GM12878 (cell line): ENCODE data around the gene AHNAK2. TPM values are rescaled to one million over a fixed set of nuclear protein-coding genes. Genes with fewer than 3 reads are reported as not detected.

Source experiments
- ATAC-seq: fragments of 200-7000 bp; cut with Tn5 transposase; 3 replicates; pipeline ENCODE4 v1.9.1; 2020; ENCODE audit warnings: mild to moderate bottlenecking, moderate library complexity
- BruUV-seq: library from RNA; stranded (reverse); fragments of 400-500 nt; replicated peaks from 2 replicates; lab custom pipeline; 2021; lab: Mats Ljungman, UMichigan
- CTCF ChIA-PET: fragments of 300-600 bp; sonication (Branson Sonifier 250); formaldehyde crosslinking; extraction: SDS; loops from one replicate; lab custom pipeline; 2021; ENCODE audit warnings: inconsistent platforms; lab: Yijun Ruan, JAX
- POLR2A ChIA-PET: fragments of 350-600 bp; formaldehyde crosslinking; extraction: SDS; loops from one replicate; lab custom pipeline; 2021; ENCODE audit warnings: inconsistent platforms; lab: Charles Lee
- RAD21 ChIA-PET: fragments of 300-600 bp; sonication (Branson Sonifier 250); formaldehyde crosslinking; loops from one replicate; lab custom pipeline; 2023; ENCODE audit warnings: antibody characterized with exemption; ENCODE audit not compliant: unreplicated experiment; lab: Charles Lee
- SMC1A ChIA-PET: fragments of 300-600 bp; sonication (Branson Sonifier 250); formaldehyde crosslinking; loops from one replicate; lab custom pipeline; 2023; ENCODE audit not compliant: unreplicated experiment, uncharacterized antibody; lab: Charles Lee
- DNase-seq: peaks from one replicate; pipeline ENCODE4 v3.0.0-alpha.2; 2011; ENCODE audit warnings: low read depth, low spot score
- FAIRE-seq: peaks from 3 replicates; lab custom pipeline; 2011; peaks lifted over from hg19 to GRCh38; lab: Jason Lieb, UNC
- H2AFZ ChIP-seq: 2 replicates; pipeline ENCODE4 v1.6.0; 2011; ENCODE audit warnings: low read depth, low read length, control low read depth; ENCODE audit not compliant: control insufficient read depth
- H3K27ac ChIP-seq: 2 replicates; pipeline ENCODE4 v1.5.1; 2011; ENCODE audit warnings: control low read depth; ENCODE audit not compliant: control insufficient read depth, insufficient read depth
- H3K27me3 ChIP-seq, 2 experiments: replicated peaks in 1 of 2; 2 replicates each; pipeline versions ENCODE4 v1.6.0 to v1.6.1; 2011; ENCODE audit warnings: low read length in 1 of 2; ENCODE audit not compliant: control insufficient read depth in 2 of 2, insufficient read depth in 2 of 2
- H3K36me3 ChIP-seq, 2 experiments: 2 replicates each; pipeline ENCODE4 v1.5.1; 2011; ENCODE audit warnings: low read length in 1 of 2; ENCODE audit not compliant: control insufficient read depth in 2 of 2, insufficient read depth in 2 of 2
- H3K4me1 ChIP-seq: 2 replicates; pipeline ENCODE4 v1.6.1; 2011; ENCODE audit warnings: mild to moderate bottlenecking, low read length, moderate library complexity, mixed read lengths; ENCODE audit not compliant: control insufficient read depth, insufficient read depth
- H3K4me2 ChIP-seq: 2 replicates; pipeline ENCODE4 v1.6.0; 2011; ENCODE audit warnings: control low read depth; ENCODE audit not compliant: control insufficient read depth, insufficient read depth
- H3K4me3 ChIP-seq: fragments of 200-600 bp; sonication (generic); 2 replicates; pipeline ENCODE4 v1.5.1; 2016
- H3K79me2 ChIP-seq: 2 replicates; pipeline ENCODE4 v1.6.0; 2011; ENCODE audit warnings: low read length; ENCODE audit not compliant: control insufficient read depth, insufficient read depth
- H3K9ac ChIP-seq: 2 replicates; pipeline ENCODE4 v1.8.0; 2011; ENCODE audit warnings: low read length, control low read depth, mixed read lengths; ENCODE audit not compliant: control insufficient read depth, insufficient read depth
- H3K9me3 ChIP-seq: replicated peaks from 3 replicates; pipeline ENCODE4 v1.5.1; 2011; ENCODE audit warnings: mild to moderate bottlenecking, low read length; ENCODE audit not compliant: control insufficient read depth, insufficient read depth
- H4K20me1 ChIP-seq: 2 replicates; pipeline ENCODE4 v1.6.0; 2011; ENCODE audit not compliant: control insufficient read depth, insufficient read depth
- ASH2L ChIP-seq: fragments of 300-600, 200-600 bp; sonication (generic); IDR thresholded peaks from 2 replicates; pipeline ENCODE4 v1.6.1; 2017; ENCODE audit warnings: low read depth, mild to moderate bottlenecking, borderline replicate concordance
- CBFB ChIP-seq: IDR thresholded peaks from 2 replicates; pipeline ENCODE4 v1.6.1; 2016; ENCODE audit warnings: antibody characterized with exemption, low read depth
- CEBPZ ChIP-seq: fragments of 150-350 bp; IDR thresholded peaks from 2 replicates; pipeline ENCODE4 v1.6.1; 2016; ENCODE audit warnings: low read depth, low read length
- E2F4 ChIP-seq: IDR thresholded peaks from 2 replicates; pipeline ENCODE4 v1.6.1; 2012; ENCODE audit warnings: low read depth, low read length, improper control_type of control experiment
- HDAC2 ChIP-seq: fragments of 200-600 bp; sonication (generic); IDR thresholded peaks from 2 replicates; pipeline ENCODE4 v1.6.1; 2017
- KLF5 ChIP-seq: fragments of 450-650 bp; IDR thresholded peaks from 2 replicates; pipeline ENCODE4 v1.6.1; 2014; ENCODE audit warnings: mild to moderate bottlenecking; ENCODE audit not compliant: partially characterized antibody
- MEF2A ChIP-seq: IDR thresholded peaks from 2 replicates; pipeline ENCODE4 v1.6.1; 2011; ENCODE audit warnings: low read depth, mild to moderate bottlenecking, low read length, moderate library complexity; ENCODE audit not compliant: insufficient read depth
- MYC ChIP-seq: IDR thresholded peaks from 2 replicates; pipeline ENCODE4 v1.6.1; 2011; ENCODE audit warnings: mild to moderate bottlenecking, low read length, moderate library complexity, inconsistent platforms; ENCODE audit not compliant: insufficient read depth, insufficient replicate concordance, insufficient read length, severe bottlenecking
- POLR2A ChIP-seq: IDR thresholded peaks from 2 replicates; pipeline ENCODE4 v1.6.1; 2011; ENCODE audit warnings: low read depth, mild to moderate bottlenecking, low read length
- RUNX3 ChIP-seq: IDR thresholded peaks from 2 replicates; pipeline ENCODE4 v1.6.1; 2012; ENCODE audit warnings: low read length, inconsistent platforms
- SP1 ChIP-seq: IDR thresholded peaks from one replicate; pipeline ENCODE4 v1.6.1; 2011; ENCODE audit warnings: low read depth, low read length
- STAT1 ChIP-seq: fragments of 450-650 bp; conservative IDR thresholded peaks from 2 replicates; pipeline ENCODE4 v1.6.1; 2014; ENCODE audit warnings: antibody characterized with exemption, mild to moderate bottlenecking
- TAF1 ChIP-seq: IDR thresholded peaks from 2 replicates; pipeline ENCODE4 v1.6.1; 2011; ENCODE audit warnings: mild to moderate bottlenecking, low read depth, low read length, borderline replicate concordance
- ZBED1 ChIP-seq: IDR thresholded peaks from 2 replicates; pipeline ENCODE4 v1.6.1; 2016; ENCODE audit warnings: borderline replicate concordance
- ZNF622 ChIP-seq: fragments of 450-650 bp; IDR thresholded peaks from 2 replicates; pipeline ENCODE4 v1.6.1; 2017; ENCODE audit warnings: mild to moderate bottlenecking, inconsistent platforms
- WGBS: methylation state at CpG from one replicate; pipeline ENCODE4 v1.1.6; 2016; ENCODE audit warnings: low lambda C conversion rate; ENCODE audit not compliant: insufficient replicate concordance, insufficient coverage; ENCODE audit errors: missing lambda C conversion rate; 5-methylcytosine and 5-hydroxymethylcytosine counted together
- in situ Hi-C: fragments of 300-500 bp; cut with MboI; formaldehyde crosslinking; loops from 9 replicates; pipeline ENCODE4 v1.14.3; 2018; ENCODE audit warnings: mixed read lengths
- intact Hi-C: fragments of 100-400 bp; cut with micrococcal nuclease; formaldehyde crosslinking; loops from one replicate; pipeline ENCODE4 v1.14.2; 2022; ENCODE audit not compliant: unreplicated experiment
- polyA plus RNA-seq, 11 experiments: library from polyadenylated mRNA; depleted of rRNA in 4 of 11; unstranded in 6 of 11; stranded (reverse) in 5 of 11; fragments of >200 nt; fragmentation: Nextera tagmentation in 4 of 11; fragmentation: Illumina TruSeq in 1 of 11; extraction: Ambion mirVana in 4 of 11; extraction: Trizol in 1 of 11; gene quantifications; 1 replicate in 1 of 11; 2 replicates in 10 of 11; pipeline versions ENCODE4 v1.2.1 to v1.2.3, GENCODE V29; 2011 to 2016; ENCODE audit warnings: inconsistent platforms in 2 of 11, missing spikeins in 2 of 11, low read depth in 1 of 11
- total RNA-seq, 4 experiments: library from RNA; depleted of rRNA in 3 of 4; stranded (reverse); fragments of >200 nt in 3 of 4; fragmentation: Illumina TruSeq in 1 of 4; extraction: Trizol in 1 of 4; gene quantifications; 2 replicates each; pipeline versions ENCODE4 v1.2.1 to v1.2.3, GENCODE V29; 2013 to 2021

The AHNAK2 gene
- total and polyA plus RNA-seq, 10 of the 15 experiments (the other 5 are each of a cell fraction or from before 2014, with no cell fraction given) = 0.03 to 0.10 TPM; not detected in 8

GRCh38 chr14:105005329-105005928 lies 27.3 kb upstream of the AHNAK2 start:
- no peaks in the 10 kb centered on the region for H3K9me3 ChIP-seq
- in situ Hi-C loops (no loop called here), intact Hi-C loops (no loop called here)
- H3K4me1 ChIP-seq = no peaks in the 10 kb centered on the region
- no peak for FAIRE-seq
- POLR2A ChIA-PET = no interaction called here
- H4K20me1 ChIP-seq = no peaks in the 10 kb centered on the region; the same call in 1 of the 2 replicates
- H3K4me2 ChIP-seq = no peak overlapping the region
- TF ChIP-seq STAT1 (no peak), CBFB (no peak), ASH2L (no peak), KLF5 (no peak), TAF1 (no peak), HDAC2 (no peak), MEF2A (no peak)
- DNase-seq = no peak
- RAD21 ChIA-PET = no interaction called here
- peaks cover 23 to 32% of the 10 kb centered on the region in 2 experiments for H3K36me3 ChIP-seq
- ATAC-seq = peak; percentile 9
- H2AFZ ChIP-seq = no peak overlapping the region
- H3K27me3 ChIP-seq = no peaks in the 10 kb centered on the region
- CTCF ChIA-PET = interaction anchor here (1.0 to 1.5 kb wide), 2 partner anchors 13 to 16 kb away, joined by 3 to 5 read pairs; no protein-coding TSS in a partner anchor
- no peak overlapping the region for H3K9ac ChIP-seq
- peaks cover 12% of the 10 kb centered on the region for H3K79me2 ChIP-seq
- no peak overlapping the region for H3K27ac ChIP-seq
- no TSS peak for BruUV-seq
- no peak overlapping the region for H3K4me3 ChIP-seq
- SMC1A ChIA-PET = no interaction called here
- WGBS = 90% methylated on average over 19 of the region's 20 CpGs

DNA sequence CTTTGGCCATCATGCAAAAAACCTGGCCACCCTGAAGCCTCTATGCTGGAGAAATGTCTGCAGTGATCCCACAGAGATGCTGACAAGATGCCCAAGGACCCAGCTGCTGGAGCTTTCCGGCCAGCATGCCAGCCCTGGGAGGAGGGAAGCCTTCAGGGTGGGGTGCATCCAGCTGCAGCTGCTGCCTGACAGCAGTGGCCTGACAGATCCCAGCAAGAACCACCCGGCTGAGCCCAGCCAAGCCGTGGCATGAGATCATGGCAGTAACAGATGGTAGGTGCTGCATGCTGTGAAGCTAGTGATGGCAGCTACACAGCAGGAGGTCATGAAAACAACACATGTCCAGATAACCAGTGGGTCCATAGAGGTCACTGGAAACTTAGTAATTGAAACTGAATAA lies 21.2 kb upstream of the AHNAK2 start:
- H4K20me1 ChIP-seq = no peaks in the 10 kb centered on the region
- ChIA-PET RAD21 (no interaction called here), POLR2A (interaction anchor here (0.6 kb wide), 1 partner anchor 234 kb away, joined by 3 read pairs; no protein-coding TSS in a partner anchor), CTCF (interaction anchor here (0.6 to 1.2 kb wide), 2 partner anchors 39 to 82 kb away, joined by 3 to 4 read pairs; no protein-coding TSS in a partner anchor), SMC1A (no interaction called here)
- no peaks in the 10 kb centered on the region for H3K79me2 ChIP-seq
- no peaks in the 10 kb centered on the region for H3K9me3 ChIP-seq
- H3K27me3 ChIP-seq = no peaks in the 10 kb centered on the region
- no peak overlapping the region for H3K4me3 ChIP-seq
- no peaks in the 10 kb centered on the region for H3K4me1 ChIP-seq
- H3K27ac ChIP-seq = no peak overlapping the region
- intact Hi-C loops (no loop called here), in situ Hi-C loops (no loop called here)
- DNase-seq (no peak), FAIRE-seq (no peak), ATAC-seq (no peak)
- no peak overlapping the region for H3K9ac ChIP-seq
- H3K4me2 ChIP-seq = no peak overlapping the region
- no TSS peak for BruUV-seq
- 67% methylated on average over 3 of the region's 3 CpGs for WGBS
- H3K36me3 ChIP-seq = no peaks in the 10 kb centered on the region
- H2AFZ ChIP-seq = no peak overlapping the region
- TF ChIP-seq SP1 (no peak), POLR2A (no peak), ZNF622 (no peak), CEBPZ (no peak), ZBED1 (no peak), E2F4 (no peak), RUNX3 (no peak), MYC (no peak), ASH2L (no peak)
